HG02870 (cell line): Measurements from ENCODE around the gene PROSER1.
"Not testable (repeated sequence)": the region's sequence is repeated elsewhere in the genome, so short reads cannot be mapped to it uniquely, and the experiment has no call there.

Experiments used
- ATAC-seq: cut with Tn5 transposase; IDR thresholded peaks from one replicate; pipeline ENCODE4 v1.9.1; 2021; ENCODE audit warnings: mild to moderate bottlenecking, moderate library complexity; ENCODE audit not compliant: unreplicated experiment

The PROSER1 gene

DNA sequence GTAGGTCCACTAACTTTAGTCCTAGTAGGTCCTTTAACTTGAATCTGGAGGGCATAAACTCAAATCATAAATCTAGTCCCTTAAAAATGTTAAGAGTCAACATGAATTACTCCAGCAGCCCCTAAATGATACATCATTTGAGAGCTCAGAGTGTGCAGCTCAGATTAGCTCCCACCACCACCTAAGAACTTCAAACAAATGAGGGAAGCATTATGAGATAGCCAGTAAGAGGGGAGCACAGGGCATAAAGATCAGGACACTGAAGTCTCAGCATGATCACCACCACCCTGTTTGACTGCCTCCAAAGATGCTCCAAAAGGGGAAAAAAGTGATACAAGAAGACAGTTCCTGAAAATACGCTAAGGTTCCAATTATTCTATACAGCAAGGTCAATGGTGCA lies 5.7 kb downstream of the PROSER1 start:
- ATAC-seq, result no peak

DNA sequence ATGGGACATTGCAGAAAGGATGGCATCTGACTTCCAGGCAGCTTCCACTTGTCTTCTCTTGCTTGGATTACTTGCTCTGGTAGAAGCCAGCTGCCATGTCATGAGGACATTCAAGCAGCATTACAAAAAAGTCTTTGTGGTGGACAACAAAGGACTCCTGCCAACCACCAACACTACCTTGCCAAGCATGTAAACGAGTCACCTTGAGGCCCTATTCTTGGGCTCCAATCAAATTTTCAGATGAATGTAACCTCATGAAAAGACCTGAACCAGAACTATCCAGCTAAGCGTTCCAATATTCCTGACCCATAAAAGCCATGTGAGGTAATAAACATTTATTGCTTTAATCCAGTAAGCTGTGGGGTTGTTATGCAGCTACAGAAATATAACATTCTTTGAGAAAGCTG lies 12.5 kb downstream of the PROSER1 start:
- ATAC-seq, result no peak

DNA sequence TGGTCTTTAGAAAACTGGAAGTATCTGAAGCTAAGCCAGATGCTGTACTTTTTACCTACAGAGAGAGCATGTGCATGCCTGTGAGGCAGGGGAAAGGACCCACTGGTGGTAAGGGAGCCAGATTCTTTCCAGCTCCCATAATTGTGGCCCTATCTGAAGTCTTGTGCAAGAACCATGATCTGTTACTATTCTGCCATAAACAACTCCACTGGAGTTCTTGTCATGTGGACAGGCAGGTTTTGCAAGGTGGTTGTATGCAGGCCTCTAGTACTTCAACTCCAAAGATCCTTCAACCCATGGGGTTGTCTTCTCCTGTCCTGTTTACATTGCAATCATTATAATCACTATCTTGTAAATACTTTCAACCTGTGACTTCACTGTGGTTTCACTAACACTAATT lies 14.1 kb downstream of the PROSER1 start:
- no peak for ATAC-seq

DNA sequence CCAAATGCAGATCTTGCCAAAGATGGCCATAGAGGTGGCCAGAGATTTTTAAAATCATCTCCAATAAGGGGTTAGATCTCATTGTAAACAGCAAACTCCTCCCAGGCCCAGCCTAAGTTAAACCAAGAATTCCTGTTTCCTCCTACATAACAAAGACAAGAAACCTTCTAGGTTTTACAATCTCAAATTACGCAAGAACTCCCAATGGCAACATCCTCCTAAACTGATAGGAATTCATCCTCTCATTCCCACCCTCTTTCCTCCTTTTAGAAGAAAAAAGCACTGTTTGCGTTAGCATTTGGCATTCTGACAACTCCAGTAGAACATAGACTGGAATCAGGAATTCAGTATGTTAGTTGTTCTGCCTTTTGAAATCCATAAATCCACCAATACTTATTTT lies 14.6 kb downstream of the PROSER1 start:
- no peak for ATAC-seq

DNA sequence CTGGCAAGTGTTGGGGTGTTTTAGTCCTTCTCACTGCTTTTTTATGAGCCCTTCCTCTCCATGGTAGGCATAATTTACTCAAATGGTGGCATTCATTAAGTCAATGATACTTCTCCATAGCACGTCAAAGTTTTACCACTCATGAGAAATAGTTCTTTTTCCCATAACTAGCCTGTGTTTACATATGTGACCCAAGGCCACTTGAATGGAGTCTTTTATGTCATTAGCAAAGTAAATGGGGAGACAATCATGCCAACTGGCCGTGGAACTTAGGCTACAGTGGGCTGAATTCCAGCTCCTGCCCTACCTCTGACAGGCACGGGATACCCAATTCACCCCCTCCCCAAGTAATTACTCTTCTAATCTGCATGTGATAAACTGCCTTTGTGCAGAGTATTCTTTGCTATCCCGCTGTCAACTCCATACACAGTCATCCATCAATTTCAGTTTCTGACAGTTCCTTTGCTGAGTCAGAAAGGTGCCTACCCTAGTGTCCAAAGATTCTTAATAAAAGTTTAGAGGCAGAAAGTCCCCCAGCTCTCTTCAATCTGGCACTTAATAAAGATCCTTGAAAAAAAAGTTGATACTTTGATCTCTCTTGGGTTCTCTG lies 16.9 kb downstream of the PROSER1 start:
- no peak for ATAC-seq

DNA sequence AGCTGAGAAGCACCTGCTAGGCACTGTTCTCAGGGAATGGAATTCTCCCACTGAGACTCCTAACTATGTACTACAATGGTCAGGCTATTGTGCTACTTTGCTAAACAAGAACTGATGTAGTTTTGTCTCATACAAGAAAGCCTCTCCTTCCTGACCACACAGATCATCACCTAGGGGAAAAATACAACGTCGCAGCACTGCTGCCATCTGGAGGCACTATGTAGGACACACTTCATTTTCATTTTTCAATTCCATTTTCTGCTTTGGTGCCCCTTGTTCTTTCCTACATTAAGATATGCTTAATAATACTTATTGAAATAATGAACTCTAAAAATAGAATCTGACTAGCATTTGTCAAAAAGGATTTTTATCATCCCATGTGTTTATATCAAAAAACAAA lies 21.1 kb downstream of the PROSER1 start:
- ATAC-seq, result peak; percentile 56

DNA sequence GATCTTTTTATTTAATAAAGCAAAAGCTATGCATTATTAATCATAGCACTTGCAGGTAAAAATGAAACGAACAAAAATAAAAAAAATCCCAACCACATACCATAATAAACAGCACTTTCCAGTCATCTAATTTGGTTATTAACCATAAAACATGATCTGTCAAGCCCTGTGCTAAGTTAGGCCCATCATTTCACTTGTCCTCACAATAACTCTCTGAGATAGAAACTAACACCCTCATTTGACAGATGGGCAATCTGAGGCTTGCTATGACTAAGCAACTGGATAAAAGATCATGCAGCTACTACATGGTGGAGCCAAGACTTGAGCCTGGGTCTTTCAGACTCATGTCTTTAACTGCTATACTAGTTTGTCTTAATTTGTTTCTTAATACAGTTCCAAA lies 21.8 kb downstream of the PROSER1 start:
- ATAC-seq, result peak; percentile 93

DNA sequence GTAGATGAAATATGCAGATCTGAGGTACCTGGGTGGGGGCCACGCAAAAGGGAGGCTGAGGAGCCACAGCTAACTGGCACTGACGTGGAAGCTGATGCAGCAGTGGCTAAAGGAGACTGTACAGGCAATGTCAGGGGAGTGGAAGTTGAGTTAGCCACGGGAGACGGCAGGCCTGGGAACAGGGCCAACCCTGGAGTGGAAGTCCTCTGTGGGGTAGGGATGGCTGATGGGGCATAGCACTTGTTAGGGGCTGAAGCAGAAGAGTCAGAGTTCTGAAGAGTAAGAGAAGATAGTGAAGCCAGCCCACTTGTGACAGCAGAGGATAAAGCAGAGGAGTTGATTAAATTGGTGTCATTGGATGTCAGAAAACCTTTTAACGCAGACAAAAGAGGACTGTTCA lies 24.4 kb downstream of the PROSER1 start:
- no peak for ATAC-seq

DNA sequence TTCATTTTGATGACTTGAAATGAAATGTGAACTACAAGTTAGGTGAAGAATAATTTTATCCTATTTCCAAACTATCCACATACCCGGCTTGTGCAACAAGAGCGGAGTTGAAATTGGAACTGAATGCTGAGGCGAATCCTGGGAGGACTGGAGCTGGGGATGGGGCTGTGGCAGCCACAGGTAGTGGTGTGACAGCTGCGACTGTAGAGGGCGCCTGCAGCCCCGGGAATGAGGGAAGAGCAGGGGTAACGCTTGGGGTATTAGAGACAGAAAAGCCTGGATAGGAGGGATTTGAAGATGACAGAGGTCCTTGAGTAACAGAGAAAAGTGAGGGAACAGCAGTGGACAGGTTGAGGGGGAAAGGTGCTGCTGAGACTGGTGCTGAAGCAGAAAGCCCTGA lies 25.3 kb downstream of the PROSER1 start:
- ATAC-seq, result no peak

DNA sequence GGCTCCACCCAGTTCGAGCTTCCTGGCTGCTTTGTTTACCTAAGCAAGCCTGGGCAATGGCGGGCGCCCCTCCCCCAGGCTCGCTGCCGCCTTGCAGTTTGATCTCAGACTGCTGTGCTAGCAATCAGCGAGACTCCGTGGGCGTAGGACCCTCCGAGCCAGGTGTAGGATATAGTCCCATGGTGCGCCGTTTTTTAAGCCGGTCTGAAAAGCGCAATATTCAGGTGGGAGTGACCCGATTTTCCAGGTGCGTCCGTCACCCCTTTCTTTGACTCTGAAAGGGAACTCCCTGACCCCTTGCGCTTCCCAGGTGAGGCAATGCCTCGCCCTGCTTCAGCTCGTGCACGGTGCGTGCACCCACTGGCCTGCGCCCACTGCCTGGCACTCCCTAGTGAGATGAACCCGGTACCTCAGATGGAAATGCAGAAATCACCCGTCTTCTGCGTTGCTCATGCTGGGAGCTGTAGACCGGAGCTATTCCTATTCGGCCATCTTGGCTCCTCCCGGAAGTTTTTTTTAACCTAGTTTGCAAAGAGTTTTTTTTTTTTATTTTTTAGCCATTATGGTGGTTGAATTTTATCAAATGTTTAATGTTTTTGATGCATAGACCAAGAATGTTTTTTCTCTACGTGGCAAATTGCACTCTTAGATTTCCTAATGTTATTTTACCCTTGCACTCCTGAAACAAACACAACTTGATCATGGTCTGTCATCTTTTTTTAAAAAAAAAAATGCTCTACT lies 31.3 kb downstream of the PROSER1 start:
- ATAC-seq, result not testable (repeated sequence)

DNA sequence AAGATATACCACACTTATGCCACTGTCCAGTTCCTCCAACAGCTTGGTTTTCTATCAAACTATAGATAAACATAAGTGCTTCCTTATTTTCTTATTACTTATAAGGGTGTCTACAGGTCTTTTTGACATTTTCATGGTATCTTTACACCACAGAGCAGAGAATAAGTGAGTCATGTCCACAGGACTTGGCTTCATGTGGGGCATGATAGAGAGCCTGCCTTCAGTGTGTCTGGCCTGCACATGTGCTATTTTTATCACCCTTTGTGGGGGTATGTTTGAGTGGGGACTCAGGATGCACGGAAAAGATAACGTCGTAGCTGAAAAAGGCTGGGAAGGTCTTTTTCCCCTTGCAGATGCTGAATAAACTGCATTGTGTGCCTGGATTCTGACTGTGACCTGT lies 39.1 kb downstream of the PROSER1 start:
- ATAC-seq, result no peak

DNA sequence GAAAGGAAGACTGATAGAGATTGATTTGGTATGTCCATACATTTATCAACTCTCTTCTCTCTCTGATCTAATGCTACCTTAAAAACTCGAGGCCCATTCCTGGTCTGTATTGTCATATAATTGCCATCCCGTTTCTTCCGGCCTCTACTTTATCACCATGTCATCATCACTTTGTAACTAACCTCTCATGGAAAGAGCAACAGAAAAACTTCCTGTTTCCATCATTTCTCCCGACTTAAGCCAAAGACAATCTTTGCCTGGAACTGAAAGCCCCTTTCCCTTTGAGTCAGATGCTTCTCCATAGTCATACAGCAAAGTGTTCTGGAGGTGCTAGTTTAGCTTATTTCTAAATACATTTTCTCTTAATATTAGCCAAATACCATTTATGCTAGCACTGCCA lies 44.5 kb downstream of the PROSER1 start:
- ATAC-seq, result no peak

DNA sequence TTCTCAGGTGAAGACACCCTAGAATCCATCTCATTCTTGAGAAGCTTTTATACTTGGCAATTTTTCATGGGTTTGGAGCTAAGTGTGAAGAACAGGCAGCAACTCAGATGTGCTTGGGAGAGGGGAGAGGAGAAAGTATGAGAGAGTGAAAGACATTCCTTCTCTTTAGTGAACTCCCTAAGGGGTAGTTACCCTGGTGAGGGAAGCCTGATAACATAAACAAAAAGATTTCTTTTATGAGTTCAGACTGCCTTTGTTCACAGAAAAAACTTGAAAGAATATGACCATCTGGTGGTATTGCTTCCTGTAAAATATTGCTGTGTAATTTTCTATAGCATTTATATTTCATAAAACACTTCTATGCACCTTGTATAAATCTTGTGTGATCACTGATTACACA lies 47.2 kb downstream of the PROSER1 start, which contains the start of gene STOML3:
Gene STOML3, minus strand, starts transcription at position 139 of the 400 bp plus-strand sequence. Its CDS starts 110 bp downstream, at position 29.
- ATAC-seq, result no peak

DNA sequence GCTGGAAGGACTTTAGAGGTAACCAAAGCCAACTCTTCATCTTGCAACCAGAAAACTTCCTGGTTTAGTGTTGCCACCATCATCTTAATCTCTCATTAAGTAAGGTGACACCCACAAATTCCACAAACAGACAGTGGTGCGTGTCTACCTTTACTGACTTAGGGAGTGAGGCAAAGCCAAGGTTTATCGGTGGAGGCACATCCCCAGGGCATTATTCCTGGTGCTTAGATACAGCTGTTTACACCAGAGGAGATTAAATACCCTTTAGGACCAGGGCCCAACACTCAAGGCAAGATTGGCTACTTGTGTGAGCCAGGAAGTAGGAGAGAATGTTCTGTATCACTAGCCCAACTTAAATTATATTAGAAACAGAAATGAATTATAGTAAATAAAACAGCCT lies 56.8 kb downstream of the PROSER1 start:
- no peak for ATAC-seq

DNA sequence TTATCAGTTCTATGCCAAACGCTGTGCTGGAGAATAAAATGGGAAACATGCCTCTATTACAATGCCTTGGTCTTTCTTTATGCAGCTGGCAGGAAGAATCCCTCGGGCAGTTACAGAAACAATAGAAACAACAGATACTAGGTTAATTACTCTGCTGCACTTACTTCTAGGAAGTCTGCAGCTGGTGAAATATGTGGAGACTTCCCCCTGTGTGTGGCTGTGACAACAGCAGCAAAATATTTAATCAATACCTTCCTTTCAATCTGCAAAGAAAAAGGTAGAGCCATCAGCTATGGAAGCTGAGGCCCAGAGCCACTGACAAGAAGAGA lies 57.2 kb downstream of the PROSER1 start:
- ATAC-seq, result no peak

DNA sequence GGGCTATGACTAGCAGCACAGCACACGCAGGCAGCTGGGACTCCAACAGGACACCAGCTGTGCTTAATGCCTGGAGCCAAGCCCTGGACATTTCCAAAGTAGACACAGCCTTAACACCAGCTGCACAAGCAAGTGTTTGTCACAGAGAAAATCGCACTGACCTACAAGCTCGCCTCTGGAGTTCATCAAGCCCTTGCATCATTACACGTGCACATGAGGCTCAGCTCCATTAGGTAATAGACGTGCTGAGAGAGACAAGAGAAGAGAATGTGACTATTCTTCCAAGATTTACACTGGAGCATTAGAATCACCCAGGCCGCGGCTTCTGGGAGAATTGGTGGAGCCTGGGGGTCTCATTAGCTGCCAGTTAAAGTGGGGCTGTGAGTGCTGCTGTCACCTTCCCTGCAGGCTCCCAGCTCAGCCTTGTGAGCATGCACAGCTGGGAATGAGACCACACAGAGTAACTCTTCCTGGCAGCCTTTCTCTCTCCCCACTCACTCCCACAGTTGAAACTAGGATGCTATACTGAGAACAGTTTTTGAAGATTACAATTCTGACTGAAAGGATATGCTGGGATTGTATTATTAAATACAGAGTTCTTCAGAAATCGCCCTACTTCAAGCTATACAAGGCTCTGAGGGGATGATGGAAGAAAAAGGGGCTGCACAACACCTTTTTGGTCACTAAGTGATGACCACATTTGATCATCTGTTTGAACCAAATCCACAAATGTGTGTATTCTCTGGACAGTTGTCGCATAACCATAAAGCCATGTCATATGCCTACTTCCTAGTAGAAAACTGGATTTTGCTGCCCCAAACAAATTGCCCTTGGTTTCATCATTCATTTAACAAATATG lies 57.8 kb downstream of the PROSER1 start:
- ATAC-seq, result no peak

DNA sequence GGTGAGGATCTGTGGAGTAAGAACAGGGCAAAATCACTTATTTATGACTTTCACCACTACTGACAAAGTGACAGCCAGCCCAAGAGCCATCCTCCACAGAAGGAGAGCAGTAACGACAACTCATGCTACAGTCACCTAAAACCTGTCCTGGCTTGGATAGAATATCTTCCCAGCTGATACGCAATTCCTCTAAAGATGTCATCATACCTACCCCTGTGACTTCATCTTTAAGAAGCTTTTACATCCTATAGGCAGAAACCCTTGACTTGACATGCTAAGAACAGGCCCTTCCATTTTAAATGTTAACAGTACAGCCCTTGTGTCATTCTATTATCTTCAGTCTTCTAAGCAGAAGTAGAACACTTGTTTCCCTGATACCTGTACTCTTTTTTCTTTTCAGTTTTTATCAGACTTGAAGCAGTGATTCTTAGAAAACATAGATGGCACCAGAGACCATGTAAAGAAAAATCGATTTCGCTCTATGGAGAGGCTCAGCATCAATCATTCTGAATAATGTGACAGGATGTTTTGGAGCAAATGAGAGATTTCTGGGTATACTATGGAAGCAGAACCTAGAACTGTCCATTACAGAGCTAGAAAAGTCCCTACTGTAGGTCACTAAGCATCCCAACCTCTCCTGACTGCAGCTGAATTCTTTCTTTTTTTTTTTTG lies 67.4 kb downstream of the PROSER1 start:
- ATAC-seq, result no peak

DNA sequence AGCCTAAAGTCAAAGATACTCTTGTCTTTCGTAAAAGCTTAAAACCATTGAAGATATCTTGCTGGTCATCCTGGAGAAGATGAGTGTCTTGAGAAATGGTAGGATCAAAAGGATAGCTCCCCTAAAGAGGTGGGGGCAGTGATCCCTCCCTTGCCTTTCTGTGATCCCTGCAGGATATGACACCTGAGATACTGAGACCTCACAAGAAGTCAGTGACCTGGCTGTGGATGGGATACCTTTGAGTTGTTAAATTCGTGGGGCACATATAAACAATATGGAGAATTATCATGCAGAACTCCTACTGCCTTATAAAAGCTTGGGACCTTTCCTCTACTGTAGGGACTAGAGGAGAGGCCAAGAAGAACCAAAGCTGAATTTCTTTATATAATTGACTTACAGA lies 68.7 kb downstream of the PROSER1 start:
- ATAC-seq, result no peak

DNA sequence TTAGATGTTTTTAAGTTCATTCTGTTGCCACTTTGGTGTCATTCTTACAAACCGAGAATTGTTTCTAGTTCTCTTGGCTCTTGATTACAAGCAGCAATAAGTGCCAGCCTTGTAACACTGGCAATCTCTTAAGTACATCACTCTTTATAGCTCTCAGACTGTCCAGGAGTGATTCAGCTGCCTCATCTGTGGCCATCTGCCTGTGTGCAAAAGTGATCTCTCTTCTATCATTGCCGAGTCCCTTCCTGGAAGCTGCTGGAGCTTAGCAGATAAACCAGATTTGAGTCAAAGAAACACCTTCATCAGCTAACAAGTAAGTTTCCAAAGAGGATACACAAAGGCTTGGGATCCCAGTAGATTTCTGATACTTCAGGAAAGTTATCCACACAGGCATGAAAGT lies 70.4 kb downstream of the PROSER1 start:
- ATAC-seq, result no peak

DNA sequence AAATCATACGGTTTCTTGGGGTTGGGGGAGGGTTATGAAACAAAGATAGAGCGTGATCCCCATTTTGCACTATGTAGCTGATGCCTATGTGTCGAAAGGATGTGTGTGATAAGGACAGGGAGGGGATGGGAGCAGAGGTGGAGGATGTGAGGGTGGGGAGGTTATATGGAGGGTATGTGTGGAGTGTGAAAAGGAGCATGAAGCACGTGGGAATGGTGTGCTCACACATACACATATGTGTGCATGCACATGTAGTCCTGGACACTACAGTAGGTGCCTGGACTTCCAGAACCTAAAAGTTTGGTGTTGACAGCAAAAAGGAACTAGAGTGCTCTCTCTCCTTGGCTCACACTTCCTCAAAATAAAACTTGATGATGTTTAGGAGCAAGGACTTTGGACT lies 72.6 kb downstream of the PROSER1 start:
- ATAC-seq, result no peak

DNA sequence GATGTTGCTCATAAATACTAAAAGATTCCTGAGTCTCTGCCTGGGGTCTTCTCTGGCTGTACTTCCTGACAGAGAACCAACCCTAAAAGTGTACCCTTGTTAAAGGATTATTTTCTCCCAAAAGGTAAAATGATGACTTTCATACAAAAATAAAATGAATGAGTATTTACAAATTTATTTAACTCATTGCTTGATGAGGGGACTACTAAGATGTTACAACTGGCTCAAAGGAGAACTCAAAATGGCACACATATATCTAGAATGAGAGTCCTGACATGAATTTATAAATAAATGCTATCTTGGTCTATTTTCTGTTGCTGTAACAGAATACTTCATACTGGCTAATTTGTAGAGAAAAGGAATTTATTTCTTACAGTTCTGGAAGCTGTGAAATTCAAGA lies 77.7 kb downstream of the PROSER1 start:
- ATAC-seq, result no peak
